ENCODE results near the gene IFNG-AS1. TPM values are rescaled to one million over a fixed set of nuclear protein-coding genes. Genes with fewer than 3 reads are reported as not detected.

IFNG-AS1 gene
- total RNA-seq, 1 donor from 2014 or later: 0.20 TPM

GRCh38 chr12:68038650-68039049 is 49.4 kb downstream of the IFNG-AS1 start:
- no peaks in the 10 kb centered on the region for H3K27me3 Mint-ChIP-seq (ENCODE audit: low read depth)

GRCh38 chr12:68040450-68041075 is 51.3 kb downstream of the IFNG-AS1 start:
- Mint-ChIP-seq H3K36me3 (ENCODE audit: low read depth) (no peaks in the 10 kb centered on the region), H3K4me3 (ENCODE audit: unreplicated experiment) (no peak overlapping the region), H3K4me1 (ENCODE audit: low read depth) (peaks cover 9% of the 10 kb centered on the region), H3K9me3 (ENCODE audit: low read depth) (peaks cover 3% of the 10 kb centered on the region), H3K27ac (ENCODE audit: unreplicated experiment) (no peak overlapping the region), H3K27me3 (ENCODE audit: low read depth) (no peaks in the 10 kb centered on the region)
- peak; percentile 99 for TF ChIP-seq CTCF (IDR thresholded peaks at IDR 0.05)
- no peak for DNase-seq (ENCODE audit: low spot score)

More at GRCh38 chr12:68038650-68039049, 49.4 kb downstream of the IFNG-AS1 start:
- DNase-seq (ENCODE audit: low spot score): no peak
- H3K9me3 Mint-ChIP-seq (ENCODE audit: low read depth): peaks cover 3% of the 10 kb centered on the region
- TF ChIP-seq CTCF (IDR thresholded peaks at IDR 0.05): no peak
- no peaks in the 10 kb centered on the region for H3K36me3 Mint-ChIP-seq (ENCODE audit: low read depth)
- no peak overlapping the region for H3K27ac Mint-ChIP-seq (ENCODE audit: unreplicated experiment)
- H3K4me1 Mint-ChIP-seq (ENCODE audit: low read depth): peaks cover 9% of the 10 kb centered on the region
- H3K4me3 Mint-ChIP-seq (ENCODE audit: unreplicated experiment): no peak overlapping the region

- H3K27me3 Mint-ChIP-seq (ENCODE audit: low read depth): peaks cover 4% of the 10 kb centered on the region
- H3K4me3 Mint-ChIP-seq (ENCODE audit: unreplicated experiment): no peak overlapping the region
- peak overlapping the region; percentile 57 for H3K27ac Mint-ChIP-seq (ENCODE audit: unreplicated experiment)
- DNase-seq (ENCODE audit: low spot score): no peak
- H3K4me1 Mint-ChIP-seq (ENCODE audit: low read depth): peaks cover 9% of the 10 kb centered on the region
- peaks cover 2% of the 10 kb centered on the region for H3K36me3 Mint-ChIP-seq (ENCODE audit: low read depth)
- TF ChIP-seq CTCF (IDR thresholded peaks at IDR 0.05): no peak
- H3K9me3 Mint-ChIP-seq (ENCODE audit: low read depth): peaks cover 5% of the 10 kb centered on the region
Measured at GRCh38 chr12:68042212-68042699, 53.0 kb downstream of the IFNG-AS1 start.

GRCh38 chr12:68043435-68043834 is 54.2 kb downstream of the IFNG-AS1 start:
- TF ChIP-seq CTCF (IDR thresholded peaks at IDR 0.05): no peak
- Mint-ChIP-seq H3K4me3 (ENCODE audit: unreplicated experiment) (no peak overlapping the region), H3K27me3 (ENCODE audit: low read depth) (peaks cover 6% of the 10 kb centered on the region), H3K36me3 (ENCODE audit: low read depth) (peaks cover 2% of the 10 kb centered on the region), H3K4me1 (ENCODE audit: low read depth) (peaks cover 9% of the 10 kb centered on the region), H3K9me3 (ENCODE audit: low read depth) (peaks cover 5% of the 10 kb centered on the region), H3K27ac (ENCODE audit: unreplicated experiment) (no peak overlapping the region)
- no peak for DNase-seq (ENCODE audit: low spot score)

- no peak for DNase-seq (ENCODE audit: low spot score)
- H3K9me3 Mint-ChIP-seq (ENCODE audit: low read depth): peaks cover 5% of the 10 kb centered on the region
- peaks cover 2% of the 10 kb centered on the region for H3K36me3 Mint-ChIP-seq (ENCODE audit: low read depth)
- H3K27ac Mint-ChIP-seq (ENCODE audit: unreplicated experiment): no peak overlapping the region
- no peak for TF ChIP-seq CTCF (IDR thresholded peaks at IDR 0.05)
- H3K27me3 Mint-ChIP-seq (ENCODE audit: low read depth): peaks cover 13% of the 10 kb centered on the region
- H3K4me1 Mint-ChIP-seq (ENCODE audit: low read depth): no peaks in the 10 kb centered on the region
- H3K4me3 Mint-ChIP-seq (ENCODE audit: unreplicated experiment): no peak overlapping the region
Measured at GRCh38 chr12:68048648-68049297, 59.5 kb downstream of the IFNG-AS1 start.
